HEK293 (cell line): ENCODE results near the gene RAET1L.
A peak's percentile ranks its signal among the peaks of the same experiment; 100 is the strongest.

Source experiments
- ATF2 ChIP-seq: fragments of 450-650 bp; formaldehyde crosslinking; IDR thresholded peaks from 2 replicates; pipeline ENCODE4 v1.5.1; 2016; ENCODE audit warnings: missing biosample characterization, missing genetic modification characterization, low read depth
- CTCF ChIP-seq: fragments of 450-650 bp; formaldehyde crosslinking; IDR thresholded peaks from 2 replicates; pipeline ENCODE4 v1.5.1; 2016; ENCODE audit warnings: missing biosample characterization, missing genetic modification characterization
- PATZ1 ChIP-seq: fragments of 450-650 bp; formaldehyde crosslinking; IDR thresholded peaks from 2 replicates; pipeline ENCODE4 v1.5.1; 2016; ENCODE audit warnings: missing biosample characterization, missing genetic modification characterization
- TCF7L2 ChIP-seq: IDR thresholded peaks from 2 replicates; pipeline ENCODE4 v1.6.1; 2011; ENCODE audit warnings: low read depth, mild to moderate bottlenecking, inconsistent platforms, low read length, moderate library complexity, borderline replicate concordance
- YY1 ChIP-seq: fragments of 450-650 bp; formaldehyde crosslinking; IDR thresholded peaks from 2 replicates; pipeline ENCODE4 v1.5.1; 2018; ENCODE audit warnings: missing biosample characterization, missing genetic modification characterization
- ZNF146 ChIP-seq: fragments of 450-650 bp; formaldehyde crosslinking; IDR thresholded peaks from 2 replicates; pipeline ENCODE4 v1.5.1; 2016; ENCODE audit warnings: missing biosample characterization, missing genetic modification characterization
- ZNF221 ChIP-seq: fragments of 450-650 bp; formaldehyde crosslinking; IDR thresholded peaks from 2 replicates; pipeline ENCODE4 v1.5.1; 2017; ENCODE audit warnings: missing biosample characterization, missing genetic modification characterization, borderline replicate concordance
- ZNF23 ChIP-seq: fragments of 450-650 bp; formaldehyde crosslinking; IDR thresholded peaks from 2 replicates; pipeline ENCODE4 v1.5.1; 2016; ENCODE audit warnings: missing biosample characterization, missing genetic modification characterization, borderline replicate concordance
- ZNF350 ChIP-seq: fragments of 450-650 bp; formaldehyde crosslinking; IDR thresholded peaks from 2 replicates; pipeline ENCODE4 v1.5.0; 2017; ENCODE audit warnings: missing biosample characterization, mild to moderate bottlenecking, missing genetic modification characterization
- ZNF416 ChIP-seq: fragments of 450-650 bp; formaldehyde crosslinking; IDR thresholded peaks from 2 replicates; pipeline ENCODE4 v1.5.1; 2016; ENCODE audit warnings: missing biosample characterization, missing genetic modification characterization
- ZNF571 ChIP-seq: fragments of 450-650 bp; formaldehyde crosslinking; IDR thresholded peaks from 2 replicates; pipeline ENCODE4 v1.5.0; 2017; ENCODE audit warnings: missing biosample characterization, missing genetic modification characterization
- ZNF629 ChIP-seq: fragments of 450-650 bp; formaldehyde crosslinking; IDR thresholded peaks from 2 replicates; pipeline ENCODE4 v1.5.1; 2017; ENCODE audit warnings: missing biosample characterization, missing genetic modification characterization
- ZNF639 ChIP-seq: fragments of 450-650 bp; formaldehyde crosslinking; IDR thresholded peaks from 2 replicates; pipeline ENCODE4 v1.5.1; 2016; ENCODE audit warnings: missing biosample characterization, missing genetic modification characterization
- ZNF747 ChIP-seq: fragments of 450-650 bp; formaldehyde crosslinking; IDR thresholded peaks from 2 replicates; pipeline ENCODE4 v1.5.1; 2016; ENCODE audit warnings: missing biosample characterization, missing genetic modification characterization

DNA sequence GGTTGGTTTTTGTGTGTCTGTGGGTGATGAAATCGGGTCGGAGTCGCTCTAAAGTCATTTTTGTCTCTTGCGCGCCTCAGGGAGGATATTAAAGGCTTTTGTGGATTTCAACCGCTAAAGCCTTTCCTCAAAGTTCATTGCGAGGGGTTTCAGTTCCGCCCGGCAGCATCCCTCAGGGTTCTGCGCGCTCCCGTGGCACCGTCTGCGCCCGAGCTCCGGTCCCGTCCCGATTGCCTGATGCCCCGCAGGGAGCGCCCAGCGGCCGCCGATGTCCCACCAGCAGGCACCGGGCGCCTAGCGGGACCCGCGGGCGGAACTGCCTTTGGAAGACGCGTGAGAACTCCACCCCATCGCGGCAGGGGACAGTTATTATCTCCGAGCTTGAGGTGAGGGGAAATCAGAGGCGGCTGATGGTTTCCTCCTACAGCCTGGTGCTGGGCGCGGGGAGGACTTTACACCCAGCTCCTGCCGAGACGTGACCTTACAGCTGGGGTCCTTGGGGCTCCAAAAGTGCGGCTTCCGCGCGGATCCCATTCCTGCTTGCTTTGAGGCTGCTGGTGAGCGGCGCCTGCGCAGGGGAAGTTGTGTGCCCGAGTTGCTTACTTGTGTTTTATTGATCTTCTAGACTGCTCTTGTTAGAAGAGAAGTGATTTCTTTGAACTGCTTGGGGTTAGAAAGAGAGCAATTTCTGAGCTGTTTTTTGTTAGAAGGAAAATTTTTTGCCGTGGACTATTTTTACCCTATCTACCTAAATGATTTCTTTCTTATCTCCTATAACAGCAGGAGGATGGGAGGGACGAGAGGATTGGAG, 34.5 kb downstream of the RAET1L start:
- TF ChIP-seq ZNF629 (tag by site-specific recombination), result no peak
- no peak for TF ChIP-seq ZNF639 (tag by site-specific recombination)
- TF ChIP-seq CTCF (tag by site-specific recombination), result peak; percentile 56
- TF ChIP-seq TCF7L2, result no peak
- TF ChIP-seq ZNF571 (tag by site-specific recombination), result no peak
- TF ChIP-seq YY1 (tag by site-specific recombination), result no peak
- no peak for TF ChIP-seq ZNF416 (tag by site-specific recombination)
- no peak for TF ChIP-seq ZNF146
- TF ChIP-seq ZNF23 (tag by site-specific recombination), result no peak
- peak; percentile 58 for TF ChIP-seq PATZ1 (tag by site-specific recombination)
- TF ChIP-seq ZNF350 (tag by site-specific recombination), result no peak
- TF ChIP-seq ATF2 (tag by site-specific recombination), result no peak
- TF ChIP-seq ZNF747 (tag by site-specific recombination), result no peak
- no peak for TF ChIP-seq ZNF221 (tag by site-specific recombination)
